Liver (tissue), 5 donors: Measurements from ENCODE around the gene C1QA. TPM values are rescaled to one million over a fixed set of nuclear protein-coding genes. Genes with fewer than 3 reads are reported as not detected.

Experiments used
- polyA plus RNA-seq, 2 donors: library from polyadenylated mRNA; stranded (reverse) in 1 of 2; unstranded in 1 of 2; fragments of 200-250 nt in 1 of 2; fragments of >200 nt in 1 of 2; fragmentation: Nextera tagmentation in 1 of 2; extraction: Ambion mirVana in 1 of 2; gene quantifications; one replicate each; pipeline versions ENCODE4 v1.2.1 to v1.2.3, GENCODE V29; 2013 to 2015
- small RNA-seq: library from RNA; depleted of rRNA; stranded (forward); fragments of <200 nt; gene quantifications from one replicate; pipeline ENCODE3, GENCODE V24; 2014
- total RNA-seq, 2 donors: library from RNA; depleted of rRNA; stranded (reverse); fragments of >200 nt; gene quantifications; one replicate each; pipeline ENCODE4 v1.2.3, GENCODE V29; 2014
- donor health status: healthy.
- donor health status: healthy.
- donor health status: healthy.

The C1QA gene
- total and polyA plus RNA-seq, 4 donors, result 73.0 to 243 (median 94.6) TPM

Small RNA genes within 50 kb of the gene (small RNA-seq; reads per million reads assigned to genes)
- gene MIR6127, result not detected

Other genes with a start within 250 kb of the C1QA start
- 10 to 100 TPM in 1 of 2 donors, 1 to 10 TPM in 1; 7.1 to 11.2 TPM for gene ZBTB40, start 184.8 kb upstream of the C1QA start, total RNA-seq
- 1 to 10 TPM; 2.1 to 2.2 TPM for gene ZBTB40, start 184.8 kb upstream of the C1QA start, polyA plus RNA-seq
- not detected for gene EPHA8, start 73.1 kb upstream of the C1QA start, total RNA-seq
- not detected for gene EPHA8, start 73.1 kb upstream of the C1QA start, polyA plus RNA-seq
- 100 to 1,000 TPM in 1 of 2 donors, 10 to 100 TPM in 1; 57.6 to 151 TPM for gene C1QC, start 7.0 kb downstream of the C1QA start, total RNA-seq
- 100 to 1,000 TPM in 1 of 2 donors, 10 to 100 TPM in 1; 52.9 to 242 TPM for gene C1QC, start 7.0 kb downstream of the C1QA start, polyA plus RNA-seq
- gene C1QB, start 16.6 kb downstream of the C1QA start, total RNA-seq, result 100 to 1,000 TPM; 112 to 174 TPM
- 100 to 1,000 TPM in 1 of 2 donors, 10 to 100 TPM in 1; 93.9 to 335 TPM for gene C1QB, start 16.6 kb downstream of the C1QA start, polyA plus RNA-seq
- gene EPHB2, start 74.2 kb downstream of the C1QA start, total RNA-seq, result 1 to 10 TPM in 1 of 2 donors, under 1 TPM in 1; 0.47 to 1.0 TPM
- under 1 TPM; 0.07 to 0.29 TPM for gene EPHB2, start 74.2 kb downstream of the C1QA start, polyA plus RNA-seq